Mesothelial cell of epicardium (in vitro differentiated cells): ENCODE data around the gene PLCL2. TPM values are rescaled to one million over a fixed set of nuclear protein-coding genes. Genes with fewer than 3 reads are reported as not detected.
"Not testable (repeated sequence)": the region's sequence is repeated elsewhere in the genome, so short reads cannot be mapped to it uniquely, and the experiment has no call there.

ENCODE experiments used
- DNase-seq, 2 experiments: peaks; one replicate each; pipeline ENCODE4 v3.0.0; 2021; ENCODE audit warnings: low spot score in 2 of 2; ENCODE audit not compliant: unreplicated experiment in 2 of 2
- H3K27ac Mint-ChIP-seq: 2 replicates; pipeline ENCODE4 v1.8.0; 2021; ENCODE audit warnings: mixed read lengths
- H3K27me3 Mint-ChIP-seq: 2 replicates; pipeline ENCODE4 v1.8.0; 2021; ENCODE audit warnings: low read depth, mixed read lengths
- H3K36me3 Mint-ChIP-seq: 2 replicates; pipeline ENCODE4 v1.8.0; 2021; ENCODE audit warnings: mixed read lengths
- H3K4me1 Mint-ChIP-seq: 2 replicates; pipeline ENCODE4 v1.8.0; 2021; ENCODE audit warnings: mixed read lengths
- H3K4me3 Mint-ChIP-seq: 2 replicates; pipeline ENCODE4 v1.8.0; 2021; ENCODE audit warnings: mild to moderate bottlenecking, moderate library complexity, mixed read lengths
- H3K9me3 Mint-ChIP-seq: 2 replicates; pipeline ENCODE4 v1.8.0; 2021; ENCODE audit warnings: mixed read lengths
- CTCF ChIP-seq: fragments of 200-600 bp; sonication (generic); IDR thresholded peaks from one replicate; pipeline ENCODE4 v1.5.0; 2021; ENCODE audit warnings: antibody characterized with exemption; ENCODE audit not compliant: unreplicated experiment
- total RNA-seq: library from RNA; stranded (reverse); gene quantifications from 3 replicates; pipeline ENCODE4 v1.2.1, GENCODE V29; 2021

The PLCL2 gene
- total RNA-seq, 1 donor from 2014 or later: 3.6 TPM

GRCh38 chr3:17120115-17120514 lies 235.4 kb downstream of the PLCL2 start:
- Mint-ChIP-seq H3K9me3 (peaks cover 10% of the 10 kb centered on the region), H3K27me3 (no peaks in the 10 kb centered on the region), H3K4me1 (no peaks in the 10 kb centered on the region), H3K36me3 (no peaks in the 10 kb centered on the region), H3K4me3 (no peak overlapping the region), H3K27ac (no peak overlapping the region)
- TF ChIP-seq CTCF: no peak
- DNase-seq: no peak

GRCh38 chr3:17121336-17121735 lies 236.6 kb downstream of the PLCL2 start:
- H3K27ac Mint-ChIP-seq: no peak overlapping the region
- H3K4me1 Mint-ChIP-seq: no peaks in the 10 kb centered on the region
- no peaks in the 10 kb centered on the region for H3K27me3 Mint-ChIP-seq
- no peaks in the 10 kb centered on the region for H3K36me3 Mint-ChIP-seq
- DNase-seq: no peak
- TF ChIP-seq CTCF: no peak
- no peak overlapping the region for H3K4me3 Mint-ChIP-seq
- H3K9me3 Mint-ChIP-seq: peaks cover 10% of the 10 kb centered on the region

GRCh38 chr3:17122758-17123157 lies 238.0 kb downstream of the PLCL2 start:
- H3K36me3 Mint-ChIP-seq: no peaks in the 10 kb centered on the region
- no peak overlapping the region for H3K4me3 Mint-ChIP-seq
- no peak for DNase-seq
- no peaks in the 10 kb centered on the region for H3K4me1 Mint-ChIP-seq
- no peak for TF ChIP-seq CTCF
- H3K9me3 Mint-ChIP-seq: peaks cover 16% of the 10 kb centered on the region
- no peaks in the 10 kb centered on the region for H3K27me3 Mint-ChIP-seq
- H3K27ac Mint-ChIP-seq: no peak overlapping the region

- DNase-seq: no peak
- H3K27ac Mint-ChIP-seq: no peak overlapping the region
- peaks cover 21% of the 10 kb centered on the region for H3K9me3 Mint-ChIP-seq
- no peak for TF ChIP-seq CTCF
- H3K4me1 Mint-ChIP-seq: no peaks in the 10 kb centered on the region
- no peak overlapping the region for H3K4me3 Mint-ChIP-seq
- H3K27me3 Mint-ChIP-seq: no peaks in the 10 kb centered on the region
- no peaks in the 10 kb centered on the region for H3K36me3 Mint-ChIP-seq
These were observed 241.1 kb downstream of the PLCL2 start for GRCh38 chr3:17125738-17126442.

GRCh38 chr3:17128671-17129070 lies 243.9 kb downstream of the PLCL2 start:
- peaks cover 10% of the 10 kb centered on the region for H3K9me3 Mint-ChIP-seq
- H3K4me3 Mint-ChIP-seq, H3K27me3 Mint-ChIP-seq, H3K4me1 Mint-ChIP-seq, H3K36me3 Mint-ChIP-seq, DNase-seq, H3K27ac Mint-ChIP-seq: not testable (repeated sequence)

GRCh38 chr3:17129556-17129955 lies 244.8 kb downstream of the PLCL2 start:
- peaks cover 10% of the 10 kb centered on the region for H3K9me3 Mint-ChIP-seq
- H3K4me1 Mint-ChIP-seq: no peaks in the 10 kb centered on the region
- no peak overlapping the region for H3K4me3 Mint-ChIP-seq
- no peak for TF ChIP-seq CTCF
- H3K27me3 Mint-ChIP-seq: no peaks in the 10 kb centered on the region
- no peak for DNase-seq
- H3K27ac Mint-ChIP-seq: no peak overlapping the region
- H3K36me3 Mint-ChIP-seq: no peaks in the 10 kb centered on the region
